ENCODE measurements around the gene BDH2. TPM values are rescaled to one million over a fixed set of nuclear protein-coding genes. Genes with fewer than 3 reads are reported as not detected.

BDH2 gene
- total RNA-seq, 4 donors from 2014 or later = 16.4 to 47.1 (median 32.2) TPM

GRCh38 chr4:103086551-103086950 lies 13.1 kb downstream of the BDH2 start:
- TF ChIP-seq, protein P1, sequence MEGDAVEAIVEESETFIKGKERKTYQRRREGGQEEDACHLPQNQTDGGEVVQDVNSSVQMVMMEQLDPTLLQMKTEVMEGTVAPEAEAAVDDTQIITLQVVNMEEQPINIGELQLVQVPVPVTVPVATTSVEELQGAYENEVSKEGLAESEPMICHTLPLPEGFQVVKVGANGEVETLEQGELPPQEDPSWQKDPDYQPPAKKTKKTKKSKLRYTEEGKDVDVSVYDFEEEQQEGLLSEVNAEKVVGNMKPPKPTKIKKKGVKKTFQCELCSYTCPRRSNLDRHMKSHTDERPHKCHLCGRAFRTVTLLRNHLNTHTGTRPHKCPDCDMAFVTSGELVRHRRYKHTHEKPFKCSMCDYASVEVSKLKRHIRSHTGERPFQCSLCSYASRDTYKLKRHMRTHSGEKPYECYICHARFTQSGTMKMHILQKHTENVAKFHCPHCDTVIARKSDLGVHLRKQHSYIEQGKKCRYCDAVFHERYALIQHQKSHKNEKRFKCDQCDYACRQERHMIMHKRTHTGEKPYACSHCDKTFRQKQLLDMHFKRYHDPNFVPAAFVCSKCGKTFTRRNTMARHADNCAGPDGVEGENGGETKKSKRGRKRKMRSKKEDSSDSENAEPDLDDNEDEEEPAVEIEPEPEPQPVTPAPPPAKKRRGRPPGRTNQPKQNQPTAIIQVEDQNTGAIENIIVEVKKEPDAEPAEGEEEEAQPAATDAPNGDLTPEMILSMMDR (IDR thresholded peaks at IDR 0.05) = no peak
- no peak for TF ChIP-seq POLR2A (IDR thresholded peaks at IDR 0.05)
- H3K4me1 ChIP-seq = no peaks in the 10 kb centered on the region
- no peak overlapping the region for H3K27ac ChIP-seq
- peaks cover 4 to 91% (median 13%) of the 10 kb centered on the region in 3 donors for H3K36me3 ChIP-seq
- no peak overlapping the region for H3K4me3 ChIP-seq
- H3K27me3 ChIP-seq = no peaks in the 10 kb centered on the region
- DNase-seq = no peak
- no peaks in the 10 kb centered on the region for H3K9me3 ChIP-seq
- 62 to 82% methylated on average over 1 of the region's 1 CpG for WGBS, 2 donors
- intact Hi-C loops (cut with DNase I) = no loop called here

GRCh38 chr4:103085555-103086196 lies 14.0 kb downstream of the BDH2 start:
- 95 to 97% methylated on average over 2 of the region's 2 CpGs for WGBS, 2 donors
- H3K36me3 ChIP-seq = peaks cover 4 to 91% (median 13%) of the 10 kb centered on the region in 3 donors
- no peaks in the 10 kb centered on the region for H3K9me3 ChIP-seq

DNA sequence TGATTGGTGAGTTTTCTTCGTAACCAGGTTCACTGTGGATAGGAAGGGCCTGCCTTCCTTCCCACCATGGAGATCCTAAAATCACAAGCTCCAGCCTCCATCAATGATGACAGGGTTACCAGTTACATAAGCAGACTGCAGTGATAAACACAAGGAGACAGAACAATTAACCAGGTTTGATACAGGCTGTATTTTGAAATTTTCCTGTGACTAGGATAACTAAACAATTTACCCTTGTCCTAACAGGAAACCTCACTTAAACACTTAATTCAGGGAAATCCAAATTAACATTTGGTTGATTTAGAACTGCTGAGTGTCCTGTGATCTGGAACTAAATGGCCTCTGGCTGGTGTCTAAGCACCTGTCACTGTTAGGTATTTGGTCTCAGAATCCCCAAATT lies 20.0 kb downstream of the BDH2 start:
- no peaks in the 10 kb centered on the region for H3K27me3 ChIP-seq
- no peak for DNase-seq
- intact Hi-C loops (cut with DNase I) = no loop called here
- 91 to 93% methylated on average over 1 of the region's 1 CpG for WGBS, 2 donors
- H3K9me3 ChIP-seq = no peaks in the 10 kb centered on the region
- TF ChIP-seq POLR2A (IDR thresholded peaks at IDR 0.05) = no peak
- TF ChIP-seq, protein P1 (IDR thresholded peaks at IDR 0.05) = no peak
- peaks cover 0 to 46% (median 0%) of the 10 kb centered on the region in 3 donors for H3K36me3 ChIP-seq
- H3K4me3 ChIP-seq = no peak overlapping the region
- peaks cover 0 to 26% (median 10%) of the 10 kb centered on the region in 3 donors for H3K4me1 ChIP-seq
- no peak overlapping the region for H3K27ac ChIP-seq

More at GRCh38 chr4:103085555-103086196, 14.0 kb downstream of the BDH2 start:
- H3K27me3 ChIP-seq = no peaks in the 10 kb centered on the region
- no peaks in the 10 kb centered on the region for H3K4me1 ChIP-seq
- no peak for DNase-seq
- TF ChIP-seq POLR2A (IDR thresholded peaks at IDR 0.05) = no peak
- TF ChIP-seq, protein P1 (IDR thresholded peaks at IDR 0.05) = no peak
- H3K27ac ChIP-seq = no peak overlapping the region
- no peak overlapping the region for H3K4me3 ChIP-seq
- intact Hi-C loops (cut with DNase I) = no loop called here

- DNase-seq = no peak
- Histone ChIP-seq H3K27ac (peak within 1 kb of the TSS; percentile 81 to 93 (median 92)), H3K27me3 (no peaks in the 10 kb centered on the region), H3K4me1 (peaks cover 0 to 27% (median 10%) of the 10 kb centered on the region in 3 donors), H3K36me3 (peaks cover 0 to 28% (median 0%) of the 10 kb centered on the region in 3 donors), H3K4me3 (peak within 1 kb of the TSS; percentile 59 to 91 (median 80)), H3K9me3 (no peaks in the 10 kb centered on the region)
- 16 to 22% methylated on average over 16 to 21 of the region's 21 CpGs for WGBS, 2 donors
- intact Hi-C loops (cut with DNase I) = no loop called here
- no peak for TF ChIP-seq POLR2A (IDR thresholded peaks at IDR 0.05)
- TF ChIP-seq, protein P1 (IDR thresholded peaks at IDR 0.05) = no peak
Measured at GRCh38 chr4:103076747-103077347, 22.8 kb downstream of the BDH2 start, which contains the start of gene SLC9B2. TSS of gene SLC9B2 (minus strand) at chr4:103076761. CDS start at chr4:103067550, 9,211 bp downstream.

All from esophagus squamous epithelium (tissue), 5 donors.